Measurements from ENCODE around the gene SLC35G2. TPM values are rescaled to one million over a fixed set of nuclear protein-coding genes. Genes with fewer than 3 reads are reported as not detected.
"Not testable (repeated sequence)": the region's sequence is repeated elsewhere in the genome, so short reads cannot be mapped to it uniquely, and the experiment has no call there.

The SLC35G2 gene
- total and polyA plus RNA-seq, 2 of the 4 experiments (the other 2 are of a cell fraction): 6.6 to 7.0 TPM

DNA sequence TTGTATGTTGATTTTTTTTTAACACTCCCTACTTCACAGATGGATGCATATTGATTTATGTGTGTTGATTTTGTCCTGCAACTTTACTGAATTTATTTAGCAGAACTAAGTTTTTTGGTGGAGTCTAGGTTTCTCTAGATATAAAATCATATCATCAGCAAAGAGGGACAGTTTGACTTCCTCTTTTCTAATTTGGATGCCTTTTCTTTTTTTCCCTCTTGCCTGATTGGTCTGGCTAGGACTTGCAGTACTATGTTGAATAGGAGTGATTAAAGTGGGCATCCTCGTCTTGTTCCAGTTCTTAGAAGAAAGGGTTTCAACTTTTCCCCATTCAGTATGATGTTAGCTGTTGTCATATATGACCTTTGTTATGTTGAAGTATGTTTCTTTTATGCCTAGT is 81.8 kb downstream of the SLC35G2 start:
- H3K27ac ChIP-seq (ENCODE audit: insufficient read depth, low read length); H3K4me1 ChIP-seq (ENCODE audit: control insufficient read depth, insufficient read depth, low read length); H4K8ac ChIP-seq (ENCODE audit: low read depth in 2 of 2, low read length in 2 of 2); POLR2A ChIA-PET (ENCODE audit: unreplicated experiment); H4K91ac ChIP-seq (ENCODE audit: insufficient read depth, low read depth, low read length); H2BK5ac ChIP-seq (ENCODE audit: low read depth, low read length, poor library complexity, severe bottlenecking); H3K9me1 ChIP-seq (ENCODE audit: insufficient read depth, low read length); H3K18ac ChIP-seq (ENCODE audit: low read depth, low read length); CTCF ChIA-PET; H2BK15ac ChIP-seq (ENCODE audit: low read depth, low read length); H3K4me3 ChIP-seq (ENCODE audit: insufficient read depth, low read depth, low read length); H3K4ac ChIP-seq (ENCODE audit: low read depth, low read length); intact Hi-C loops (cut with micrococcal nuclease); H3K27me3 ChIP-seq (ENCODE audit: control insufficient read depth, insufficient read depth, low read length); BruUV-seq (replicated peaks); H2AK5ac ChIP-seq (ENCODE audit: low read depth, low read length); H3K36me3 ChIP-seq (ENCODE audit: control insufficient read depth, insufficient read depth, low read length); DNase-seq; H2AK9ac ChIP-seq (replicated peaks; ENCODE audit: low read depth, low read length, poor library complexity); H3K56ac ChIP-seq (ENCODE audit: extremely low read depth, insufficient read depth, low read length); H3K9ac ChIP-seq (ENCODE audit: low read depth, low read length); ATAC-seq (ENCODE audit: low read depth); H2AFZ ChIP-seq (replicated peaks; ENCODE audit: low read length, poor library complexity); H2BK120ac ChIP-seq (ENCODE audit: low read depth, low read length); H3K14ac ChIP-seq (replicated peaks; ENCODE audit: low read depth, low read length); in situ Hi-C loops (cut with MboI; ENCODE audit: low sequenced_read_pairs); H4K5ac ChIP-seq (ENCODE audit: low read depth, low read length); H3K4me2 ChIP-seq (ENCODE audit: low read depth, low read length); H2BK20ac ChIP-seq (ENCODE audit: low read depth, low read length); H3K23ac ChIP-seq (ENCODE audit: low read depth, low read length); dilution Hi-C loops (cut with HindIII; ENCODE audit: low sequenced_read_pairs, unreplicated experiment): not testable (repeated sequence)
- Histone ChIP-seq H3K9me3 (ENCODE audit: control insufficient read depth, insufficient read depth, low read length) (peaks cover 12% of the 10 kb centered on the region), H3K79me1 (ENCODE audit: low read depth in 1 of 2, low read length in 2 of 2) (peaks cover 11 to 46% of the 10 kb centered on the region in 2 experiments), H4K20me1 (ENCODE audit: insufficient read depth, low read length) (peaks cover 18% of the 10 kb centered on the region; the same call in 1 of the 2 replicates)
- WGBS, 2 experiments (ENCODE audit: extremely low coverage in 2 of 2, insufficient read length in 1 of 2): no CpG with 5 or more reads among the region's 1 CpG

All from IMR-90 (cell line).